Neural cell (in vitro differentiated cells): ENCODE measurements around the gene LYZL6. TPM values are rescaled to one million over a fixed set of nuclear protein-coding genes. Genes with fewer than 3 reads are reported as not detected.

ENCODE experiments used
- H2AFZ ChIP-seq: fragments of 200-600, 300-800 bp; sonication (generic), shearing (Covaris generic); 2 replicates; pipeline ENCODE4 v1.6.0; 2014; ENCODE audit warnings: low read depth, mild to moderate bottlenecking, antibody characterized with exemption, low read length, moderate library complexity
- H3F3A ChIP-seq: fragments of 200-600 bp; shearing (Covaris generic); 2 replicates; pipeline ENCODE4 v1.6.1; 2016; ENCODE audit warnings: mild to moderate bottlenecking, moderate library complexity, mixed read lengths, antibody characterized with exemption, low read length; ENCODE audit not compliant: insufficient read depth, poor library complexity, severe bottlenecking
- H3K27ac ChIP-seq: fragments of 200-600, 300-800 bp; sonication (generic), shearing (Covaris generic); 2 replicates; pipeline ENCODE4 v1.5.1; 2014; ENCODE audit warnings: mild to moderate bottlenecking, low read length, moderate library complexity
- H3K27me3 ChIP-seq: fragments of 300-800, 200-600 bp; sonication (generic), shearing (Covaris generic); 2 replicates; pipeline ENCODE4 v1.6.0; 2014; ENCODE audit warnings: mild to moderate bottlenecking, low read depth, low read length, moderate library complexity; ENCODE audit not compliant: insufficient read depth
- H3K36me3 ChIP-seq: fragments of 300-800, 200-600 bp; sonication (generic), shearing (Covaris generic); 2 replicates; pipeline ENCODE4 v1.5.1; 2014; ENCODE audit warnings: mild to moderate bottlenecking, antibody characterized with exemption, low read length, moderate library complexity; ENCODE audit not compliant: insufficient read depth
- H3K4me2 ChIP-seq: fragments of 300-800, 200-600 bp; sonication (generic), shearing (Covaris generic); 2 replicates; pipeline ENCODE4 v1.6.0; 2014; ENCODE audit warnings: mild to moderate bottlenecking, low read length
- H3K4me3 ChIP-seq: fragments of 300-800, 200-600 bp; sonication (generic), shearing (Covaris generic); 2 replicates; pipeline ENCODE4 v1.5.1; 2014; ENCODE audit warnings: mild to moderate bottlenecking, low read length, moderate library complexity
- H3K79me2 ChIP-seq: fragments of 200-600 bp; shearing (Covaris generic); replicated peaks from 2 replicates; pipeline ENCODE4 v1.6.0; 2014; ENCODE audit warnings: mild to moderate bottlenecking, low read length, moderate library complexity; ENCODE audit not compliant: insufficient read depth
- H3K9ac ChIP-seq: fragments of 300-800, 200-600 bp; sonication (generic), shearing (Covaris generic); 2 replicates; pipeline ENCODE4 v1.6.1; 2016; ENCODE audit warnings: mild to moderate bottlenecking, low read length, mixed read lengths
- H3K9me2 ChIP-seq: fragments of 200-600 bp; shearing (Covaris generic); 2 replicates; pipeline ENCODE4 v1.6.1; 2016; ENCODE audit warnings: mild to moderate bottlenecking, low read length, mixed read lengths; ENCODE audit not compliant: insufficient read depth
- H3K9me3 ChIP-seq: fragments of 200-600, 300-800 bp; sonication (generic), shearing (Covaris generic); 2 replicates; pipeline ENCODE4 v1.6.1; 2016; ENCODE audit warnings: mild to moderate bottlenecking, mixed run types, low read length, moderate library complexity, mixed read lengths
- H4K20me1 ChIP-seq: fragments of 200-600 bp; shearing (Covaris generic); 2 replicates; pipeline ENCODE4 v1.6.1; 2016; ENCODE audit warnings: mild to moderate bottlenecking, mixed run types; ENCODE audit not compliant: insufficient read depth
- EP300 ChIP-seq: fragments of 450-650 bp; conservative IDR thresholded peaks from 2 replicates; pipeline ENCODE4 v1.6.1; 2014; ENCODE audit warnings: antibody characterized with exemption, mild to moderate bottlenecking, moderate library complexity; ENCODE audit not compliant: poor library complexity, severe bottlenecking
- EZH2 ChIP-seq: fragments of 200-600, 300-800 bp; shearing (Covaris generic), sonication (generic); IDR thresholded peaks from 2 replicates; pipeline ENCODE4 v1.6.1; 2014; ENCODE audit warnings: antibody characterized with exemption, low read length, borderline replicate concordance, mild to moderate bottlenecking; ENCODE audit not compliant: insufficient read depth, poor library complexity, severe bottlenecking
- MXI1 ChIP-seq: fragments of 450-650 bp; conservative IDR thresholded peaks from 2 replicates; pipeline ENCODE4 v1.6.1; 2014; ENCODE audit warnings: antibody characterized with exemption, mild to moderate bottlenecking; ENCODE audit not compliant: poor library complexity, severe bottlenecking
- POLR2AphosphoS5 ChIP-seq: IDR thresholded peaks from 2 replicates; pipeline ENCODE4 v1.6.1; 2012
- SMC3 ChIP-seq: fragments of 450-650 bp; conservative IDR thresholded peaks from 2 replicates; pipeline ENCODE4 v1.6.1; 2014; ENCODE audit warnings: antibody characterized with exemption, mild to moderate bottlenecking, moderate library complexity; ENCODE audit not compliant: poor library complexity
- TAF1 ChIP-seq: IDR thresholded peaks from 2 replicates; pipeline ENCODE4 v1.6.1; 2012; ENCODE audit warnings: low read depth
- polyA plus RNA-seq: library from polyadenylated mRNA; depleted of rRNA; stranded (reverse); fragments of >200 nt; gene quantifications from 2 replicates; pipeline ENCODE4 v1.2.3, GENCODE V29; 2014
- TF ChIP-seq, protein P1 (sequence below): fragments of 450-650 bp; IDR thresholded peaks from 2 replicates; pipeline ENCODE4 v1.5.1; 2014; ENCODE audit warnings: antibody characterized with exemption, mild to moderate bottlenecking, moderate library complexity; ENCODE audit not compliant: poor library complexity, severe bottlenecking
- TF ChIP-seq, protein P2 (sequence below): IDR thresholded peaks from 2 replicates; pipeline ENCODE4 v1.6.1; 2012; ENCODE audit warnings: borderline replicate concordance

Gene LYZL6
- polyA plus RNA-seq, 1 donor from 2014 or later = not detected

DNA sequence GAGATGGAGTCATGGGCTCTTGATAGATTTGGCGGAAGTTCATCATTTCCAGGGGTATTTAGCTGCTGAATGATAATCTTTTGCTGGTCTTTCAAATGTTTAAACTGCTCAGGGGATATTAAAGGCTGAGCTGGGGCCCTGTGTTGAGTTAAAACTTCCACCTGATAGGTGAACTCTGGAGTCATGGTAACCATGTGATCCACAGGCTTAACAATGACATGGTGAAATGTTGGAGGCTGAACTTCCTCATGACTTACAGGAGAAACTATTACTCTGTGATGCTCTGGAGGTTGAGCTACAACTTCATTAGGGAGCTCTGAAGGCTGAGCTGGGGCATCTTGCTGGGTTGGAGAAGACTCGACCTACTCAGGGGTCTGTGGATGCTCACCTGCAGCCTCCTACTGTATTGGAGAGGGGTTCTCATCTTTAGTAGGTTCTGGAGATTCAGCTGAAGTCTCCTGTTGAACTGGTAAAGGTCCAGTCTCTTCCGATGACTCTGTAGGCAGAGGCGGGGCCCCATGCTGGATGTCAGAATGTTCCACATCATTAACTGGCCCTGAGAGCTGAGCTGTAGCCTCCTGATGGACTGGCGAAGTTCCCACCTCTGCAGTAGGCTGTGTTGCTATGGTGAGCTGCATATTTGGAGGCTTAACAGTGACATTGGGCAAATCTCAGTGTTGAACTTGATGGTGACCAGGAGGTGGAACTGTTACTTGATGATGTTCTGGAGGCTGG lies 37.2 kb downstream of the LYZL6 start:
- no peak overlapping the region for H2AFZ ChIP-seq
- no peaks in the 10 kb centered on the region for H3K27me3 ChIP-seq
- H3K4me3 ChIP-seq = no peak overlapping the region
- no peaks in the 10 kb centered on the region for H3K9me3 ChIP-seq
- no peaks in the 10 kb centered on the region for H3K79me2 ChIP-seq
- no peaks in the 10 kb centered on the region for H3K36me3 ChIP-seq
- H3K9me2 ChIP-seq = no peaks in the 10 kb centered on the region
- no peaks in the 10 kb centered on the region for H4K20me1 ChIP-seq
- H3K9ac ChIP-seq = no peak overlapping the region
- no peak overlapping the region for H3K27ac ChIP-seq
- no peaks in the 10 kb centered on the region for H3F3A ChIP-seq
- H3K4me2 ChIP-seq = no peak overlapping the region
- no peak for TF ChIP-seq TAF1
- TF ChIP-seq, protein P1, sequence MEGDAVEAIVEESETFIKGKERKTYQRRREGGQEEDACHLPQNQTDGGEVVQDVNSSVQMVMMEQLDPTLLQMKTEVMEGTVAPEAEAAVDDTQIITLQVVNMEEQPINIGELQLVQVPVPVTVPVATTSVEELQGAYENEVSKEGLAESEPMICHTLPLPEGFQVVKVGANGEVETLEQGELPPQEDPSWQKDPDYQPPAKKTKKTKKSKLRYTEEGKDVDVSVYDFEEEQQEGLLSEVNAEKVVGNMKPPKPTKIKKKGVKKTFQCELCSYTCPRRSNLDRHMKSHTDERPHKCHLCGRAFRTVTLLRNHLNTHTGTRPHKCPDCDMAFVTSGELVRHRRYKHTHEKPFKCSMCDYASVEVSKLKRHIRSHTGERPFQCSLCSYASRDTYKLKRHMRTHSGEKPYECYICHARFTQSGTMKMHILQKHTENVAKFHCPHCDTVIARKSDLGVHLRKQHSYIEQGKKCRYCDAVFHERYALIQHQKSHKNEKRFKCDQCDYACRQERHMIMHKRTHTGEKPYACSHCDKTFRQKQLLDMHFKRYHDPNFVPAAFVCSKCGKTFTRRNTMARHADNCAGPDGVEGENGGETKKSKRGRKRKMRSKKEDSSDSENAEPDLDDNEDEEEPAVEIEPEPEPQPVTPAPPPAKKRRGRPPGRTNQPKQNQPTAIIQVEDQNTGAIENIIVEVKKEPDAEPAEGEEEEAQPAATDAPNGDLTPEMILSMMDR = no peak
- TF ChIP-seq POLR2AphosphoS5 = no peak
- no peak for TF ChIP-seq SMC3
- no peak for TF ChIP-seq MXI1

DNA sequence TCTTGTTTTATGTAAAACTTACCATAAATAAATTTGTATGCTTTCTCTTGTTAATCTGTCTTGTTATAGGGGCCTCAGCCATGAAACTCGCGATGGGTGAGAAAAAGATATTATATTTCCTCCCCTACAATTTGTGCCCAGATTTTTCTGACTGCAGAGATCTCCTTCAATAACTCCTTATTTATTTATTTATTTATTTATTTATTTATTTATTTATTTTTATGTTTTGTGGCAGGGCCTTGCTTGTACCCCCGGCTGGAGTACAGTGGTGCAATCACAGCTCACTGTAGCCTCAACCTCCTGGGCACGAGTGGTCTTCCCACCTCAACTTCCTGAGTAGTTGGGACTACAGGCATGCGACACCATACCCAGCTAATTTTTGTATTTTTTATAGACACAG lies 40.1 kb downstream of the LYZL6 start:
- TF ChIP-seq MXI1 (no peak), EZH2 (no peak), EP300 (no peak), POLR2AphosphoS5 (no peak), SMC3 (no peak)
- TF ChIP-seq, protein P1 = no peak
- TF ChIP-seq, protein P2, sequence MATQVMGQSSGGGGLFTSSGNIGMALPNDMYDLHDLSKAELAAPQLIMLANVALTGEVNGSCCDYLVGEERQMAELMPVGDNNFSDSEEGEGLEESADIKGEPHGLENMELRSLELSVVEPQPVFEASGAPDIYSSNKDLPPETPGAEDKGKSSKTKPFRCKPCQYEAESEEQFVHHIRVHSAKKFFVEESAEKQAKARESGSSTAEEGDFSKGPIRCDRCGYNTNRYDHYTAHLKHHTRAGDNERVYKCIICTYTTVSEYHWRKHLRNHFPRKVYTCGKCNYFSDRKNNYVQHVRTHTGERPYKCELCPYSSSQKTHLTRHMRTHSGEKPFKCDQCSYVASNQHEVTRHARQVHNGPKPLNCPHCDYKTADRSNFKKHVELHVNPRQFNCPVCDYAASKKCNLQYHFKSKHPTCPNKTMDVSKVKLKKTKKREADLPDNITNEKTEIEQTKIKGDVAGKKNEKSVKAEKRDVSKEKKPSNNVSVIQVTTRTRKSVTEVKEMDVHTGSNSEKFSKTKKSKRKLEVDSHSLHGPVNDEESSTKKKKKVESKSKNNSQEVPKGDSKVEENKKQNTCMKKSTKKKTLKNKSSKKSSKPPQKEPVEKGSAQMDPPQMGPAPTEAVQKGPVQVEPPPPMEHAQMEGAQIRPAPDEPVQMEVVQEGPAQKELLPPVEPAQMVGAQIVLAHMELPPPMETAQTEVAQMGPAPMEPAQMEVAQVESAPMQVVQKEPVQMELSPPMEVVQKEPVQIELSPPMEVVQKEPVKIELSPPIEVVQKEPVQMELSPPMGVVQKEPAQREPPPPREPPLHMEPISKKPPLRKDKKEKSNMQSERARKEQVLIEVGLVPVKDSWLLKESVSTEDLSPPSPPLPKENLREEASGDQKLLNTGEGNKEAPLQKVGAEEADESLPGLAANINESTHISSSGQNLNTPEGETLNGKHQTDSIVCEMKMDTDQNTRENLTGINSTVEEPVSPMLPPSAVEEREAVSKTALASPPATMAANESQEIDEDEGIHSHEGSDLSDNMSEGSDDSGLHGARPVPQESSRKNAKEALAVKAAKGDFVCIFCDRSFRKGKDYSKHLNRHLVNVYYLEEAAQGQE = no peak
- no peak overlapping the region for H3K4me3 ChIP-seq
- H3K9me3 ChIP-seq = no peaks in the 10 kb centered on the region
- H2AFZ ChIP-seq = no peak overlapping the region
- H3K9ac ChIP-seq = no peak overlapping the region
- H4K20me1 ChIP-seq = no peaks in the 10 kb centered on the region
- H3K4me2 ChIP-seq = no peak overlapping the region
- H3F3A ChIP-seq = no peaks in the 10 kb centered on the region
- H3K27ac ChIP-seq = no peak overlapping the region
- H3K9me2 ChIP-seq = no peaks in the 10 kb centered on the region
- H3K36me3 ChIP-seq = no peaks in the 10 kb centered on the region
- no peaks in the 10 kb centered on the region for H3K79me2 ChIP-seq
- H3K27me3 ChIP-seq = no peaks in the 10 kb centered on the region
